Measurements from ENCODE around the gene COL28A1. TPM values are rescaled to one million over a fixed set of nuclear protein-coding genes. Genes with fewer than 3 reads are reported as not detected.

COL28A1 gene
- total and polyA plus RNA-seq, 4 donors: 0.05 to 0.50 (median 0.18) TPM

- peaks cover 1 to 24% (median 7%) of the 10 kb centered on the region in 4 donors for H3K4me1 ChIP-seq (ENCODE audit: control insufficient read depth in 4 of 4, insufficient read depth in 4 of 4, low read length in 3 of 4)
- no peaks in the 10 kb centered on the region for H3K36me3 ChIP-seq (ENCODE audit: control insufficient read depth in 4 of 4, insufficient read depth in 3 of 4, low read depth in 1 of 4, low read length in 3 of 4)
- no peak overlapping the region for H3K27ac ChIP-seq (ENCODE audit: low read depth in 1 of 2, low read length in 2 of 2)
- 92% methylated on average over 3 of the region's 3 CpGs for WGBS
- H3K4me3 ChIP-seq (ENCODE audit: low read depth in 1 of 3, low read length in 3 of 3): no peak overlapping the region
- no peaks in the 10 kb centered on the region for H3K27me3 ChIP-seq (ENCODE audit: control insufficient read depth in 4 of 4, insufficient read depth in 4 of 4, low read length in 3 of 4)
- DNase-seq (ENCODE audit: low spot score): no peak
- peak in 1 of 2 donors; percentile 17 for TF ChIP-seq RXRA (IDR thresholded peaks at IDR 0.05)
- peak; percentile 57 to 62 for TF ChIP-seq HNF4A (conservative IDR thresholded peaks at IDR 0.05)
- TF ChIP-seq YY1 (IDR thresholded peaks at IDR 0.05): no peak
- no peak for TF ChIP-seq GABPA (IDR thresholded peaks at IDR 0.05 in 1 of 2, conservative IDR thresholded peaks at IDR 0.05 in 1 of 2)
- no peak for TF ChIP-seq CTCF (IDR thresholded peaks at IDR 0.05; ENCODE audit: low read depth, low read length, missing input control)
- no peak overlapping the region for H3K9ac ChIP-seq (ENCODE audit: low read depth in 1 of 2, low read length in 2 of 2)
- no peaks in the 10 kb centered on the region for H3K9me3 ChIP-seq (ENCODE audit: control insufficient read depth in 4 of 4, low read length in 3 of 4)
Observed at GRCh38 chr7:7548407-7548806, 12.7 kb upstream of the COL28A1 start.

GRCh38 chr7:7542251-7542835 lies 6.7 kb upstream of the COL28A1 start:
- TF ChIP-seq FOXA2 (IDR thresholded peaks at IDR 0.05): peak; percentile 55
- peak in 1 of 2 donors; percentile 34 for TF ChIP-seq HNF4A (conservative IDR thresholded peaks at IDR 0.05)
- peak; percentile 7 to 54 for TF ChIP-seq RXRA (IDR thresholded peaks at IDR 0.05)
- TF ChIP-seq TAF1 (conservative IDR thresholded peaks at IDR 0.05): no peak
- peak; percentile 30 for TF ChIP-seq YY1 (IDR thresholded peaks at IDR 0.05)
- Histone ChIP-seq H3K4me3 (ENCODE audit: low read depth in 1 of 3, low read length in 3 of 3) (peak overlapping the region in 1 of 3 donors; percentile 1), H3K9me3 (ENCODE audit: control insufficient read depth in 4 of 4, low read length in 3 of 4) (no peaks in the 10 kb centered on the region), H3K36me3 (ENCODE audit: control insufficient read depth in 4 of 4, insufficient read depth in 3 of 4, low read depth in 1 of 4, low read length in 3 of 4) (no peaks in the 10 kb centered on the region), H3K27me3 (ENCODE audit: control insufficient read depth in 4 of 4, insufficient read depth in 4 of 4, low read length in 3 of 4) (no peaks in the 10 kb centered on the region), H3K4me1 (ENCODE audit: control insufficient read depth in 4 of 4, insufficient read depth in 4 of 4, low read length in 3 of 4) (peaks cover 4 to 11% (median 7%) of the 10 kb centered on the region in 4 donors), H3K27ac (ENCODE audit: low read depth in 1 of 2, low read length in 2 of 2) (no peak overlapping the region), H3K9ac (ENCODE audit: low read depth in 1 of 2, low read length in 2 of 2) (no peak overlapping the region)
- no peak for DNase-seq (ENCODE audit: low spot score)
- WGBS: 39% methylated on average over 4 of the region's 4 CpGs

- H3K9me3 ChIP-seq (ENCODE audit: control insufficient read depth in 4 of 4, low read length in 3 of 4): no peaks in the 10 kb centered on the region
- H3K4me3 ChIP-seq (ENCODE audit: low read depth in 1 of 3, low read length in 3 of 3): no peak overlapping the region
- no peaks in the 10 kb centered on the region for H3K27me3 ChIP-seq (ENCODE audit: control insufficient read depth in 4 of 4, insufficient read depth in 4 of 4, low read length in 3 of 4)
- 81% methylated on average over 4 of the region's 4 CpGs for WGBS
- no peak for DNase-seq (ENCODE audit: low spot score)
- H3K36me3 ChIP-seq (ENCODE audit: control insufficient read depth in 4 of 4, insufficient read depth in 3 of 4, low read depth in 1 of 4, low read length in 3 of 4): no peaks in the 10 kb centered on the region
- H3K27ac ChIP-seq (ENCODE audit: low read depth in 1 of 2, low read length in 2 of 2): no peak overlapping the region
- peaks cover 4 to 11% (median 7%) of the 10 kb centered on the region in 4 donors for H3K4me1 ChIP-seq (ENCODE audit: control insufficient read depth in 4 of 4, insufficient read depth in 4 of 4, low read length in 3 of 4)
- no peak overlapping the region for H3K9ac ChIP-seq (ENCODE audit: low read depth in 1 of 2, low read length in 2 of 2)
- no peak for TF ChIP-seq SP1 (IDR thresholded peaks at IDR 0.05)
- TF ChIP-seq FOXA1 (IDR thresholded peaks at IDR 0.05): no peak
- no peak for TF ChIP-seq ATF3 (IDR thresholded peaks at IDR 0.05)
- no peak for TF ChIP-seq ZBTB33 (IDR thresholded peaks at IDR 0.05)
- no peak for TF ChIP-seq HNF4A (conservative IDR thresholded peaks at IDR 0.05)
- no peak for TF ChIP-seq YY1 (IDR thresholded peaks at IDR 0.05)
- no peak for TF ChIP-seq RXRA (IDR thresholded peaks at IDR 0.05)
- TF ChIP-seq JUND (IDR thresholded peaks at IDR 0.05): no peak
- TF ChIP-seq MAX (IDR thresholded peaks at IDR 0.05): no peak
- no peak for TF ChIP-seq GABPA (IDR thresholded peaks at IDR 0.05 in 1 of 2, conservative IDR thresholded peaks at IDR 0.05 in 1 of 2)
- TF ChIP-seq HNF4G (IDR thresholded peaks at IDR 0.05): no peak
- no peak for TF ChIP-seq NR2F2 (IDR thresholded peaks at IDR 0.05)
- no peak for TF ChIP-seq FOXA2 (IDR thresholded peaks at IDR 0.05)
- TF ChIP-seq TAF1 (conservative IDR thresholded peaks at IDR 0.05): no peak
- TF ChIP-seq REST (IDR thresholded peaks at IDR 0.05): no peak
- TF ChIP-seq CTCF (IDR thresholded peaks at IDR 0.05; ENCODE audit: low read depth, low read length, missing input control): no peak
- TF ChIP-seq RAD21 (IDR thresholded peaks at IDR 0.05): no peak
Observed at GRCh38 chr7:7539711-7540110, 4.0 kb upstream of the COL28A1 start.

All from liver (tissue), 9 donors.